MCF 10A (cell line): Measurements from ENCODE around the gene CHST11. TPM values are rescaled to one million over a fixed set of nuclear protein-coding genes. Genes with fewer than 3 reads are reported as not detected.

Experiments
- BruUV-seq: library from RNA; stranded (reverse); fragments of 400-500 nt; replicated peaks from 2 replicates; lab custom pipeline; 2021; lab: Mats Ljungman, UMichigan
- CTCF ChIA-PET: fragments of 300-600 bp; sonication (Branson Sonifier 250); formaldehyde crosslinking; extraction: SDS; loops from one replicate; lab custom pipeline; 2021; ENCODE audit warnings: antibody characterized with exemption, inconsistent platforms; lab: Yijun Ruan, JAX
- POLR2A ChIA-PET: fragments of 300-600, 350-650 bp; sonication (Branson Sonifier 250); formaldehyde crosslinking; extraction: SDS; loops from one replicate; lab custom pipeline; 2020; ENCODE audit warnings: antibody characterized with exemption, inconsistent platforms; lab: Yijun Ruan, JAX
- DNase-seq: peaks from one replicate; pipeline ENCODE4 v3.0.0-alpha.2; 2018; ENCODE audit not compliant: unreplicated experiment
- H3K27ac Mint-ChIP-seq: one replicate; pipeline ENCODE4 v1.8.0; 2022; ENCODE audit warnings: mild to moderate bottlenecking, low read depth, mixed read lengths; ENCODE audit not compliant: unreplicated experiment
- H3K27me3 Mint-ChIP-seq: one replicate; pipeline ENCODE4 v1.8.0; 2022; ENCODE audit warnings: mixed read lengths; ENCODE audit not compliant: insufficient read depth, unreplicated experiment
- H3K36me3 Mint-ChIP-seq: one replicate; pipeline ENCODE4 v1.8.0; 2022; ENCODE audit warnings: mild to moderate bottlenecking, moderate library complexity, mixed read lengths; ENCODE audit not compliant: insufficient read depth, unreplicated experiment
- H3K4me1 Mint-ChIP-seq: one replicate; pipeline ENCODE4 v1.8.0; 2022; ENCODE audit warnings: mixed read lengths; ENCODE audit not compliant: insufficient read depth, unreplicated experiment
- H3K4me3 Mint-ChIP-seq: one replicate; pipeline ENCODE4 v1.8.0; 2022; ENCODE audit warnings: mild to moderate bottlenecking, moderate library complexity, mixed read lengths; ENCODE audit not compliant: unreplicated experiment
- H3K9me3 Mint-ChIP-seq: one replicate; pipeline ENCODE4 v1.8.0; 2022; ENCODE audit warnings: mixed read lengths; ENCODE audit not compliant: unreplicated experiment
- CTCF ChIP-seq: fragments of 200-600 bp; IDR thresholded peaks from one replicate; pipeline ENCODE4 v1.8.0; 2022; ENCODE audit warnings: antibody characterized with exemption, mild to moderate bottlenecking; ENCODE audit not compliant: unreplicated experiment
- intact Hi-C: fragments of 100-400 bp; cut with micrococcal nuclease; formaldehyde crosslinking; loops from 2 replicates; pipeline ENCODE4 v1.14.1; 2022
- total RNA-seq: library from RNA; stranded (reverse); gene quantifications from 2 replicates; pipeline ENCODE4 v1.2.3, GENCODE V29; 2022

The CHST11 gene
- total RNA-seq, 1 experiment from 2014 or later, result 5.3 TPM

GRCh38 chr12:104734541-104735095, 277.9 kb downstream of the CHST11 start:
- Mint-ChIP-seq H3K36me3 (no peaks in the 10 kb centered on the region), H3K27me3 (no peaks in the 10 kb centered on the region), H3K4me3 (no peak overlapping the region), H3K27ac (no peak overlapping the region), H3K9me3 (no peaks in the 10 kb centered on the region), H3K4me1 (peaks cover 6% of the 10 kb centered on the region)
- DNase-seq, result no peak
- CTCF ChIA-PET, result interaction anchor here (1.5 kb wide), 1 partner anchor 28 kb away, joined by 4 read pairs; no protein-coding TSS in a partner anchor
- intact Hi-C loops, result no loop called here
- BruUV-seq, result no TSS peak
- POLR2A ChIA-PET, result interaction anchor here (0.6 kb wide), 1 partner anchor 52 kb away, joined by 3 read pairs; no protein-coding TSS in a partner anchor
- no peak for TF ChIP-seq CTCF

GRCh38 chr12:104735801-104736200, 279.1 kb downstream of the CHST11 start:
- CTCF ChIA-PET, result interaction anchor here (0.8 to 1.5 kb wide), 2 partner anchors 15 to 27 kb away, joined by 3 to 4 read pairs; no protein-coding TSS in a partner anchor
- POLR2A ChIA-PET, result no interaction called here
- no peaks in the 10 kb centered on the region for H3K27me3 Mint-ChIP-seq

GRCh38 chr12:104736307-104736706, 279.6 kb downstream of the CHST11 start:
- Mint-ChIP-seq H3K9me3 (no peaks in the 10 kb centered on the region), H3K4me1 (peaks cover 6% of the 10 kb centered on the region), H3K27me3 (no peaks in the 10 kb centered on the region), H3K36me3 (no peaks in the 10 kb centered on the region), H3K4me3 (no peak overlapping the region), H3K27ac (no peak overlapping the region)
- no TSS peak for BruUV-seq
- POLR2A ChIA-PET, result no interaction called here
- no peak for DNase-seq
- CTCF ChIA-PET, result interaction anchor here (0.8 kb wide), 1 partner anchor 16 kb away, joined by 3 read pairs; no protein-coding TSS in a partner anchor
- no peak for TF ChIP-seq CTCF
- intact Hi-C loops, result no loop called here

More at GRCh38 chr12:104735801-104736200, 279.1 kb downstream of the CHST11 start:
- no peak overlapping the region for H3K4me3 Mint-ChIP-seq
- intact Hi-C loops, result no loop called here
- no TSS peak for BruUV-seq
- peaks cover 6% of the 10 kb centered on the region for H3K4me1 Mint-ChIP-seq
- no peaks in the 10 kb centered on the region for H3K9me3 Mint-ChIP-seq
- no peak for TF ChIP-seq CTCF
- no peaks in the 10 kb centered on the region for H3K36me3 Mint-ChIP-seq
- no peak for DNase-seq
- no peak overlapping the region for H3K27ac Mint-ChIP-seq

DNA sequence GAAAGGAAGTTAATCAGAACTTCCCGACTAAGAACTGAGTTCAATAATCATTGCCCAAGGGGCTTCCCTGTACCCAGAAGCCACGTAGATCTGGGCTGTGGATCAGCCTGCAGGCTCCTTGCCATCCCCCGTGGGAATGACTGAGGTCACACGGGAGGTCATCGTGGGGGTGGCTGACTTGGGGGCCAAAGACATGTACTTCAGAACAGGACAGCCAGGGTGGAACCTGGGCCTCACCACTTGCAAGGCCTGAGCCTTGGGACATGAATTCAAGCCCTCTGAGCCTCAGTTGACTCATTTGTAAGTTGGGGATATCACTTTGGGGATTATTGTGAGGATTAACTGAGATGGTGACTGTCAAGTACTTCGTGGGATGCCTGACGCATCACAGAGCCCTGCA, 280.4 kb downstream of the CHST11 start:
- ChIA-PET POLR2A (no interaction called here), CTCF (no interaction called here)
- no peak for TF ChIP-seq CTCF
- H3K9me3 Mint-ChIP-seq, result no peaks in the 10 kb centered on the region
- no TSS peak for BruUV-seq
- H3K27me3 Mint-ChIP-seq, result no peaks in the 10 kb centered on the region
- DNase-seq, result no peak
- H3K27ac Mint-ChIP-seq, result no peak overlapping the region
- H3K4me1 Mint-ChIP-seq, result peaks cover 6% of the 10 kb centered on the region
- intact Hi-C loops, result no loop called here
- H3K36me3 Mint-ChIP-seq, result no peaks in the 10 kb centered on the region
- no peak overlapping the region for H3K4me3 Mint-ChIP-seq
